Naive thymus-derived CD4-positive, alpha-beta T cell (primary cell): ENCODE measurements around the gene OPALIN. TPM values are rescaled to one million over a fixed set of nuclear protein-coding genes. Genes with fewer than 3 reads are reported as not detected.

Source experiments
- ATAC-seq: fragments of 150-1000 bp; cut with Tn5 transposase; 2 replicates; pipeline ENCODE4 v1.10.0; 2021; ENCODE audit warnings: mild to moderate bottlenecking, moderate library complexity
- CTCF ChIA-PET: fragments of 350-600 bp; sonication (Branson Sonifier 250); formaldehyde crosslinking; loops from one replicate; lab custom pipeline; 2021; ENCODE audit warnings: antibody characterized with exemption; lab: Charles Lee
- POLR2A ChIA-PET: fragments of 350-600 bp; sonication (Branson Sonifier 250); formaldehyde crosslinking; loops from one replicate; lab custom pipeline; 2021; ENCODE audit warnings: antibody characterized with exemption, inconsistent platforms; lab: Charles Lee
- DNase-seq, 9 donors: peaks; one replicate each; pipeline versions ENCODE4 v3.0.0 to v3.0.0-alpha.2; 2020 to 2022; ENCODE audit warnings: mixed read lengths in 1 of 9
- H3K27ac ChIP-seq: one replicate; pipeline ENCODE4 v1.7.0; 2013; ENCODE audit warnings: mild to moderate bottlenecking, low read depth, low read length, moderate library complexity
- H3K27me3 ChIP-seq, 2 donors: one replicate each; pipeline ENCODE4 v1.7.0; 2013; ENCODE audit warnings: low read length in 2 of 2, mild to moderate bottlenecking in 2 of 2, moderate library complexity in 2 of 2; ENCODE audit not compliant: control insufficient read depth in 2 of 2, insufficient read depth in 2 of 2
- H3K36me3 ChIP-seq, 3 experiments: 1 replicate in 2 of 3; 2 replicates in 1 of 3; pipeline ENCODE4 v1.7.0; 2013; ENCODE audit warnings: low read length in 3 of 3, mild to moderate bottlenecking in 3 of 3, moderate library complexity in 1 of 3; ENCODE audit not compliant: insufficient read depth in 3 of 3, control insufficient read depth in 2 of 3
- H3K4me1 ChIP-seq, 2 donors: one replicate each; pipeline ENCODE4 v1.7.0; 2013; ENCODE audit warnings: low read length in 2 of 2, mild to moderate bottlenecking in 2 of 2, moderate library complexity in 1 of 2; ENCODE audit not compliant: control insufficient read depth in 2 of 2, insufficient read depth in 2 of 2
- H3K4me3 ChIP-seq: 2 replicates; pipeline ENCODE4 v1.7.0; 2013; ENCODE audit warnings: mild to moderate bottlenecking, low read length
- H3K9me3 ChIP-seq, 3 experiments: 1 replicate in 2 of 3; 2 replicates in 1 of 3; pipeline ENCODE4 v1.7.0; 2013; ENCODE audit warnings: low read length in 3 of 3; ENCODE audit not compliant: control insufficient read depth in 2 of 3
- H3K27ac Mint-ChIP-seq, 9 donors: one replicate each; pipeline ENCODE4 v1.8.0; 2020 to 2022; ENCODE audit warnings: mixed read lengths in 9 of 9, mild to moderate bottlenecking in 8 of 9, moderate library complexity in 5 of 9, inconsistent platforms in 2 of 9
- H3K27me3 Mint-ChIP-seq, 5 donors: one replicate each; pipeline ENCODE4 v1.8.0; 2021 to 2022; ENCODE audit warnings: mixed read lengths in 5 of 5, mild to moderate bottlenecking in 1 of 5
- H3K36me3 Mint-ChIP-seq, 5 donors: one replicate each; pipeline ENCODE4 v1.8.0; 2020 to 2022; ENCODE audit warnings: mixed read lengths in 5 of 5, mild to moderate bottlenecking in 3 of 5, inconsistent platforms in 1 of 5
- H3K4me1 Mint-ChIP-seq, 7 donors: one replicate each; pipeline ENCODE4 v1.8.0; 2020 to 2022; ENCODE audit warnings: mixed read lengths in 7 of 7, mild to moderate bottlenecking in 3 of 7, inconsistent platforms in 1 of 7
- H3K4me3 Mint-ChIP-seq, 10 donors: one replicate each; pipeline ENCODE4 v1.8.0; 2020 to 2022; ENCODE audit warnings: mild to moderate bottlenecking in 10 of 10, mixed read lengths in 10 of 10, moderate library complexity in 6 of 10, inconsistent platforms in 2 of 10
- H3K9me3 Mint-ChIP-seq, 11 donors: one replicate each; pipeline ENCODE4 v1.8.0; 2020 to 2022; ENCODE audit warnings: mixed read lengths in 11 of 11, mild to moderate bottlenecking in 4 of 11, inconsistent platforms in 1 of 11, moderate library complexity in 1 of 11
- intact Hi-C, 2 donors: fragments of 100-400 bp; cut with micrococcal nuclease; formaldehyde crosslinking; loops; one replicate each; pipeline ENCODE4 v1.15.1; 2023
- polyA plus RNA-seq, 2 donors: library from polyadenylated mRNA; unstranded; fragments of 300-500 nt; fragmentation: Illumina TruSeq; gene quantifications; one replicate each; pipeline ENCODE4 v1.2.3, GENCODE V29; 2021
- total RNA-seq, 6 experiments: library from RNA in 5 of 6; stranded (reverse) in 5 of 6; gene quantifications; 1 replicate in 5 of 6; 2 replicates in 1 of 6; pipeline ENCODE4 v1.2.3 and lab custom pipeline; 2021 to 2026

Gene OPALIN
- total and polyA plus RNA-seq, 7 experiments from 2014 or later, result not detected

DNA sequence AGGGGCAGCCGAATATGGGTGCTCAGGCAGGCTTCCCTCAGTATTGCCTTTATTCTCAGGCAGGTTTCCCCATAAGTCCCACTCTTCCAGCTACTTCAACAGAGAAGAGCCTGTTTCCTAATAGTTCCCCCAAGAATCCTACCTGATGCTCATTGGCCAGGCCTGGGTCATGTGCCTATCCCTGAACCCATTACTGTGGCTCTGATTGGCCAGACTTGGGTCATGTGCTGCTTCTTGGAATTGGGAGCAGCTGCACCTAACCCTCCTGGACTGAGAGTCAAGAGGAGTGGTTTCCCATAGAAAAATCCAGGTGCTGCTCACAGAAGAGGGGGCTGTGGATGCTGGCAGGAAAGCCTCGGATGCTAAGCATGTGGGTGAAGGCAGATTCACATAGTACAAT lies 21.7 kb downstream of the OPALIN start:
- H3K27ac ChIP-seq, result no peak overlapping the region
- no peaks in the 10 kb centered on the region for H3K36me3 ChIP-seq
- H3K4me1 Mint-ChIP-seq, result peaks cover 0 to 43% (median 33%) of the 10 kb centered on the region in 7 donors
- H3K4me1 ChIP-seq, result peaks cover 4 to 26% of the 10 kb centered on the region in 2 donors
- ATAC-seq (no peak), DNase-seq (no peak)
- peaks cover 0 to 36% (median 4%) of the 10 kb centered on the region in 5 donors for H3K27me3 Mint-ChIP-seq
- H3K9me3 ChIP-seq, result no peaks in the 10 kb centered on the region
- intact Hi-C loops, result no loop called here
- CTCF ChIA-PET, result interaction anchor here (1.2 to 3.6 kb wide), 3 partner anchors 43 to 320 kb away, joined by 4 to 27 read pairs (median 9); no protein-coding TSS in a partner anchor
- no peaks in the 10 kb centered on the region for H3K27me3 ChIP-seq
- H3K36me3 Mint-ChIP-seq, result no peaks in the 10 kb centered on the region
- no peak overlapping the region for H3K4me3 ChIP-seq
- H3K4me3 Mint-ChIP-seq, result no peak overlapping the region
- POLR2A ChIA-PET, result no interaction called here
- H3K9me3 Mint-ChIP-seq, result no peaks in the 10 kb centered on the region
- no peak overlapping the region for H3K27ac Mint-ChIP-seq

GRCh38 chr10:96334616-96335526 lies 23.9 kb downstream of the OPALIN start:
- DNase-seq, result peak in 1 of 9 donors; percentile 26
- CTCF ChIA-PET, result interaction anchor here (0.7 to 1.8 kb wide), 7 partner anchors 12 to 106 kb away, joined by 3 to 6 read pairs (median 3); partner anchors contain the start of gene BLNK

DNA sequence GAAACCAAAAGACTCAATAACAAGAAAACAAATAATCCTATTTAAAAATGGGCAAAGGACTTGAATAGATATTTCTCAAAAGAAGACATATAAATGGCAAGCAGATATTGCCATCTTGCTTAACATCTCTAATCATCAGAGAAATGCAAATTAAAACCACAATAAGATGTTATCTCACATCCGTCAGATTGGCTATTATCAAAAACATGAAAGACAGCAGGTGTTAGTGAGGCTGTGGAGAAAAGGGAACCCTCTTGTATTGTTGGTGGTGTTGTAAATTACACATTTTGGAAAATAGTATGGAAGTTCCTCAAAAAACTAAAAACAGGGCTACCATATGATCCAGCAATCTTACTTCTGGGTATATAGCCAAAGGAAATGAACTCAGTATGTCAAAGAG lies 25.7 kb downstream of the OPALIN start:
- Histone ChIP-seq H3K4me1 (peaks cover 4 to 28% of the 10 kb centered on the region in 2 donors), H3K9me3 (no peaks in the 10 kb centered on the region), H3K27me3 (no peaks in the 10 kb centered on the region), H3K27ac (no peak overlapping the region), H3K36me3 (no peaks in the 10 kb centered on the region), H3K4me3 (no peak overlapping the region)
- DNase-seq, result peak in 6 of 9 donors; percentile 34 to 67 (median 60)
- intact Hi-C loops, result loop anchor here in 1 of 2 donors (2.0 kb wide), 1 partner anchor 34 kb away; no protein-coding TSS in a partner anchor
- peaks cover 0 to 37% (median 4%) of the 10 kb centered on the region in 5 donors for H3K27me3 Mint-ChIP-seq
- ChIA-PET CTCF (interaction anchor here (0.9 to 1.4 kb wide), 2 partner anchors 11 to 46 kb away, joined by 3 read pairs; no protein-coding TSS in a partner anchor), POLR2A (interaction anchor here (0.6 kb wide), 1 partner anchor 28 kb away, joined by 3 read pairs; the partner anchor contains the start of gene DNTT)
- no peaks in the 10 kb centered on the region for H3K36me3 Mint-ChIP-seq
- H3K9me3 Mint-ChIP-seq, result no peaks in the 10 kb centered on the region
- peak; percentile 47 for ATAC-seq
- H3K27ac Mint-ChIP-seq, result peak overlapping the region in 4 of 9 donors; percentile 4 to 26 (median 10)
- H3K4me1 Mint-ChIP-seq, result peaks cover 0 to 44% (median 34%) of the 10 kb centered on the region in 7 donors
- H3K4me3 Mint-ChIP-seq, result peak overlapping the region in 8 of 10 donors; percentile 19 to 66 (median 62)

More at GRCh38 chr10:96334616-96335526, 23.9 kb downstream of the OPALIN start:
- Mint-ChIP-seq H3K4me3 (peak overlapping the region in 2 of 10 donors; percentile 16 to 23), H3K9me3 (no peaks in the 10 kb centered on the region), H3K27ac (peak overlapping the region in 1 of 9 donors; percentile 65), H3K36me3 (no peaks in the 10 kb centered on the region), H3K27me3 (peaks cover 0 to 37% (median 4%) of the 10 kb centered on the region in 5 donors), H3K4me1 (peaks cover 0 to 45% (median 34%) of the 10 kb centered on the region in 7 donors)
- no peaks in the 10 kb centered on the region for H3K27me3 ChIP-seq
- H3K4me1 ChIP-seq, result peaks cover 4 to 28% of the 10 kb centered on the region in 2 donors
- no peaks in the 10 kb centered on the region for H3K36me3 ChIP-seq
- no peak for ATAC-seq
- H3K27ac ChIP-seq, result no peak overlapping the region
- H3K4me3 ChIP-seq, result no peak overlapping the region
- intact Hi-C loops, result no loop called here
- POLR2A ChIA-PET, result no interaction called here
- no peaks in the 10 kb centered on the region for H3K9me3 ChIP-seq

GRCh38 chr10:96327462-96327861 lies 31.3 kb downstream of the OPALIN start:
- POLR2A ChIA-PET, result no interaction called here

GRCh38 chr10:96325719-96326373 lies 33.0 kb downstream of the OPALIN start:
- H3K27me3 ChIP-seq, result no peaks in the 10 kb centered on the region
- peaks cover 0 to under 1% (median 0%) of the 10 kb centered on the region in 7 donors for H3K4me1 Mint-ChIP-seq
- H3K36me3 Mint-ChIP-seq, result no peaks in the 10 kb centered on the region
- POLR2A ChIA-PET, result interaction anchor here (0.6 kb wide), 1 partner anchor 703 kb away, joined by 5 read pairs; no protein-coding TSS in a partner anchor
- no peaks in the 10 kb centered on the region for H3K4me1 ChIP-seq
- no peak overlapping the region for H3K4me3 Mint-ChIP-seq
- no peak overlapping the region for H3K4me3 ChIP-seq
- DNase-seq (no peak), ATAC-seq (no peak)
- H3K27me3 Mint-ChIP-seq, result peaks cover 0 to 30% (median 2%) of the 10 kb centered on the region in 5 donors
- no peaks in the 10 kb centered on the region for H3K9me3 Mint-ChIP-seq
- CTCF ChIA-PET, result no interaction called here
- no peak overlapping the region for H3K27ac Mint-ChIP-seq
- H3K36me3 ChIP-seq, result no peaks in the 10 kb centered on the region
- no peaks in the 10 kb centered on the region for H3K9me3 ChIP-seq
- intact Hi-C loops, result no loop called here
- H3K27ac ChIP-seq, result no peak overlapping the region

More at GRCh38 chr10:96327462-96327861, 31.3 kb downstream of the OPALIN start:
- Histone ChIP-seq H3K4me1 (peaks cover 0 to 5% of the 10 kb centered on the region in 2 donors), H3K9me3 (no peaks in the 10 kb centered on the region), H3K4me3 (no peak overlapping the region), H3K27me3 (no peaks in the 10 kb centered on the region), H3K27ac (no peak overlapping the region), H3K36me3 (no peaks in the 10 kb centered on the region)
- intact Hi-C loops, result no loop called here
- CTCF ChIA-PET, result no interaction called here
- ATAC-seq, result no peak
- no peak for DNase-seq
- Mint-ChIP-seq H3K4me1 (peaks cover 0 to 13% (median 5%) of the 10 kb centered on the region in 7 donors), H3K27ac (no peak overlapping the region), H3K9me3 (no peaks in the 10 kb centered on the region), H3K4me3 (no peak overlapping the region), H3K36me3 (no peaks in the 10 kb centered on the region), H3K27me3 (peaks cover 0 to 34% (median 0%) of the 10 kb centered on the region in 5 donors)

DNA sequence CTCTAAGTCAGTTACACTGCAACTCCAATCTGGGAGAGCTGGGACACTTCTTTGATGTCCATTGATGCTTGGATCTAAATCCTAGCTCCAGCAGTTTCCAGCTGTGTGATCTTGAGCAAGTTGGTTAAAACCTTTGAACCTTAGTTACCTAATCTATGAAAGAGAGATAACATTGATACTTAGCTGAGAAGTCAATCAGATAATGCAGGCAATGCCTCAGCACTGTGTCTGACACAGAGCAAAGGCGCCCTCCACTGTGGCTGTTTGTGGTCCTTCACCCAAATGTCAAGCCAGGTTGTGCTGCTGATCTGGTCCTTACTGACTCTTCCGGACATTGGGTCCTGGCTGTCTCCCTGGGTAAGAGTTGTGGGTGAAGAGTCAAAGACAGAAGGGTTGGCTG lies 34.4 kb downstream of the OPALIN start:
- Histone ChIP-seq H3K27ac (no peak overlapping the region), H3K36me3 (no peaks in the 10 kb centered on the region), H3K4me3 (no peak overlapping the region), H3K27me3 (no peaks in the 10 kb centered on the region), H3K9me3 (no peaks in the 10 kb centered on the region), H3K4me1 (no peaks in the 10 kb centered on the region)
- Mint-ChIP-seq H3K27me3 (peaks cover 0 to 28% (median 13%) of the 10 kb centered on the region in 5 donors), H3K4me3 (no peak overlapping the region), H3K27ac (no peak overlapping the region), H3K4me1 (no peaks in the 10 kb centered on the region), H3K36me3 (no peaks in the 10 kb centered on the region), H3K9me3 (no peaks in the 10 kb centered on the region)
- DNase-seq (no peak), ATAC-seq (no peak)
- CTCF ChIA-PET, result interaction anchor here (1.3 kb wide), 1 partner anchor 95 kb away, joined by 6 read pairs; no protein-coding TSS in a partner anchor
- POLR2A ChIA-PET, result no interaction called here
- intact Hi-C loops, result no loop called here
